Choroid plexus epithelial cell (primary cell): ENCODE data around the gene TFAP2B.

ENCODE experiments used
- DNase-seq: peaks from one replicate; pipeline ENCODE4 v3.0.0-alpha.2; 2010; ENCODE audit warnings: low read depth
- H3K4me3 ChIP-seq: 2 replicates; pipeline ENCODE4 v1.5.1; 2011; ENCODE audit warnings: low read depth, mild to moderate bottlenecking, control low read depth, low read length, moderate library complexity
- TF ChIP-seq, protein P1 (sequence below): conservative IDR thresholded peaks from 2 replicates; pipeline ENCODE4 v1.5.1; 2011; ENCODE audit warnings: low read depth, mild to moderate bottlenecking, control low read depth, inconsistent platforms, low read length, moderate library complexity

Gene TFAP2B

DNA sequence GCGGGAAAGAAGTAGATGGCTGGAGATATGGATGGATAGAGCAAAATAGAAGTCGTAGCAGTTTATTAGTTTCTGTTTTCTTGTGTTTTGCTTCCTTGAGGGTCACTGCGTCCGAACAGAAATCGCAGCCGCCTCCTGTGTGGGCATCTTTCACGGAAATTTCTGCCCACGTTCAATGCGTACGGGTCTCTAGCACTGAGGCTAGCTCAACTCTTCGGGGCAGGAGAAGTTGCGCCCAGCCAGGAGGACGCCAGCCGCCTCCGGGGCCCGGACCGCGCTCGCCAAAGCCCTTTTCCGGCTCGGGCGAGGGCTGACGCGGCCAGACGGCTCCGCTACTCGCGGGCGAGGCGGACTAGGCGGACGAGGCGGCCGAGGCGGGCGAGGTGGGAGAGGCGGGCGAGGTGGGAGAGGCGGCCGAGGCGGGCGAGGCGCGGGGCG lies 814 bp downstream of the TFAP2B start:
- DNase-seq = peak; percentile 1
- TF ChIP-seq, protein P1, sequence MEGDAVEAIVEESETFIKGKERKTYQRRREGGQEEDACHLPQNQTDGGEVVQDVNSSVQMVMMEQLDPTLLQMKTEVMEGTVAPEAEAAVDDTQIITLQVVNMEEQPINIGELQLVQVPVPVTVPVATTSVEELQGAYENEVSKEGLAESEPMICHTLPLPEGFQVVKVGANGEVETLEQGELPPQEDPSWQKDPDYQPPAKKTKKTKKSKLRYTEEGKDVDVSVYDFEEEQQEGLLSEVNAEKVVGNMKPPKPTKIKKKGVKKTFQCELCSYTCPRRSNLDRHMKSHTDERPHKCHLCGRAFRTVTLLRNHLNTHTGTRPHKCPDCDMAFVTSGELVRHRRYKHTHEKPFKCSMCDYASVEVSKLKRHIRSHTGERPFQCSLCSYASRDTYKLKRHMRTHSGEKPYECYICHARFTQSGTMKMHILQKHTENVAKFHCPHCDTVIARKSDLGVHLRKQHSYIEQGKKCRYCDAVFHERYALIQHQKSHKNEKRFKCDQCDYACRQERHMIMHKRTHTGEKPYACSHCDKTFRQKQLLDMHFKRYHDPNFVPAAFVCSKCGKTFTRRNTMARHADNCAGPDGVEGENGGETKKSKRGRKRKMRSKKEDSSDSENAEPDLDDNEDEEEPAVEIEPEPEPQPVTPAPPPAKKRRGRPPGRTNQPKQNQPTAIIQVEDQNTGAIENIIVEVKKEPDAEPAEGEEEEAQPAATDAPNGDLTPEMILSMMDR = no peak
- no peak overlapping the region for H3K4me3 ChIP-seq

- TF ChIP-seq, protein P1 = no peak
- H3K4me3 ChIP-seq = no peak overlapping the region
- no peak for DNase-seq
These were observed 1.5 kb downstream of the TFAP2B start for GRCh38 chr6:50819904-50820868.

DNA sequence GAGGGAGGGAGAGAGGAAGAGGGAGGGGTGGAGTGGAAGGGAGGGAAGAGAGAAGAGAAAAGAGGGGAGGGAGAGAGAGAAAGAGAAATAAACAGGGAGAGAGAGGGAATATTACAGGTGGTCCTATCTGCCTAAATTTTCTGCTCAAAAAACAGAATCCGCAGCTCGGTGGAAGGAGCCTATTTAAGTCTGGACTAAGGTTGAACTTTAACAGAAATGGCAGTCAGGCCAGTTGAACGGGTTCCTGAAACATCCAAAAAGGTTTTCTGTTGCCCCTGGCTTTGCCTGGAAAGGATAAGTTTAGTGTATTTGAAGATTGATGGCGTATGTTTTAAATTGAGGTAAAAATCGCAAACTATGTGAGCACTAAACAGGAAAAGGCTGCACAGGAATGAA lies 2.2 kb downstream of the TFAP2B start:
- TF ChIP-seq, protein P1 = no peak
- no peak for DNase-seq
- H3K4me3 ChIP-seq = no peak overlapping the region

DNA sequence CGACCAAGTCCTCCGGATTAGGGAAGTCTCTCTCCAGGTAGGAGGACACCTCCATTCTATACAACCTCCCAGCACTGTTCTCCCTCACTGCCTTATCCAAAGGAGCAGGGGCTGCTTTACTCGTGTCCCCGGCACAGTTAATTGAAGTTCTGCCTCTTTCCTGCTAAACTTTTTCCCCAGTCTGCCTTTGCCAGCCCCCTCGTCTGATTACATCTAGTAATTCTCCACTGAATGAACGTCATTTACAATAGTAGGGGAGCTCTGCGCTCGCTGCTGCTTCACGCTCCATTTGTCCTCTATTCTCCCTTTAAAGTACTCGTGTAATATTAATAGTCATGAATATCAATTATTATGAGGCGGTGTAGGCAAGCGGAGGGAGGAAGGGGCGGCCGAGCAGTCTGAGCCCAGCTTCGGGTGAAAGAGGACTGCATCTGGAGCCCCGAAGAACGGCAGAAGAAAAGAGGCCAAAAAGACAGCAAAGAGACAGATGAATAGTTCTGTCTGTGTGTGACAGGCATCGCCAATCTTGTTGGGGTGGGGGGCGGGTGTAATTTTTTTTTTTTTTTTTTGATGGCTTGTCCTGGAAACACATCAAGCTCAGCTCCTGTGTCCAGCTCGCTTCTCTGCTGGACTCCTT lies 2.9 kb downstream of the TFAP2B start:
- DNase-seq = no peak
- TF ChIP-seq, protein P1 = no peak
- no peak overlapping the region for H3K4me3 ChIP-seq

GRCh38 chr6:50822078-50822476 lies 3.4 kb downstream of the TFAP2B start:
- H3K4me3 ChIP-seq = no peak overlapping the region
- DNase-seq = no peak
- TF ChIP-seq, protein P1 = no peak

DNA sequence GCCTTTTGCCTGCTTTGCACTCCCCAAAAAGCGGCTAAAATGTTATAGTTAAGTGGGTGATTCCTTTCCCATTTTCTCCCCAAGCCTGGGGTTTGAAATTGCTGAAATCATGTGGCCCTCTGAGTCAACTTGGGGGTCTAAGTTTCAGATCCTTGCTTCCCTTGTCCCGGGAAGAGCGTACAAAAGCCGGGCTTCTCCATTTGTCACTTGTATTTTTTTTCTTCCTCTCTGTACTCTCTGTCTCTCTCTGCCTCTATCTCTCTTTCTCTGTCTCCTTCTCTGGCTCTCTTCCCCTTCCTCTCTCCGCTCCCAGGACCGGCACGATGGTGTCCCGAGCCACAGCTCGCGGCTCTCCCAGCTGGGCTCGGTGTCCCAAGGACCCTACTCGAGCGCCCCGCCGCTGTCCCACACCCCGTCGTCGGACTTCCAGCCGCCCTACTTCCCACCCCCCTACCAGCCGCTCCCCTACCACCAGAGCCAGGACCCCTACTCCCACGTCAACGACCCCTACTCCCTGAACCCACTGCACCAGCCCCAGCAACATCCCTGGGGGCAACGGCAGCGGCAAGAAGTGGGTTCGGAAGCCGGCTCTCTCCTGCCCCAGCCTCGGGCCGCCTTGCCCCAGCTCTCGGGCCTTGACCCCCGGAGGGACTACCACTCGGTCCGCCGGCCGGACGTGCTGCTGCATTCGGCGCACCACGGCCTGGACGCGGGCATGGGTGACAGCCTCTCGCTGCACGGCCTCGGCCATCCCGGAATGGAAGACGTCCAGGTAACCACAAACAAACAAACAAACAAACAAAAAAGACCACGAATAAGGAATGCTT lies 4.6 kb downstream of the TFAP2B start:
- DNase-seq = no peak
- H3K4me3 ChIP-seq = no peak overlapping the region
- TF ChIP-seq, protein P1 = no peak
